Ishikawa (cell line): ENCODE results near the gene PCDH9.

Experiments used
- EP300 ChIP-seq: IDR thresholded peaks from 2 replicates; pipeline ENCODE4 v1.6.1; 2012; ENCODE audit warnings: borderline replicate concordance
- FOXM1 ChIP-seq: IDR thresholded peaks from 2 replicates; pipeline ENCODE4 v1.6.1; 2012; ENCODE audit warnings: low read depth, borderline replicate concordance
- MAX ChIP-seq: IDR thresholded peaks from 2 replicates; pipeline ENCODE4 v1.6.1; 2012
- REST ChIP-seq: IDR thresholded peaks from 2 replicates; pipeline ENCODE4 v1.6.1; 2012; ENCODE audit warnings: low read depth, mild to moderate bottlenecking
- TEAD4 ChIP-seq: IDR thresholded peaks from 2 replicates; pipeline ENCODE4 v1.6.1; 2012

GRCh38 chr13:67069117-67069767, 160.9 kb downstream of the PCDH9 start:
- peak; percentile 15; the same call in 1 of the 2 replicates for TF ChIP-seq TEAD4
- TF ChIP-seq MAX: peak; percentile 47; the same call in 1 of the 2 replicates
- TF ChIP-seq REST: no peak
- 0 out of 2 replicates have a peak, but pooled peaks have one; percentile 40 for TF ChIP-seq FOXM1
- peak; percentile 48; the same call in 1 of the 2 replicates for TF ChIP-seq EP300
